Lung (tissue), 12 donors: Measurements from ENCODE around the gene ITGA11. TPM values are rescaled to one million over a fixed set of nuclear protein-coding genes. Genes with fewer than 3 reads are reported as not detected.

ENCODE experiments used
- ATAC-seq: fragments of 200-7000 bp; cut with Tn5 transposase; one replicate; pipeline ENCODE4 v1.9.1; 2020; ENCODE audit warnings: moderate number of reproducible peaks; ENCODE audit not compliant: insufficient read depth, low FRiP score
- DNase-seq, 3 donors: peaks; one replicate each; pipeline ENCODE4 v3.0.0-alpha.2; 2013 to 2017
- H3K27ac ChIP-seq, 2 donors: one replicate each; pipeline ENCODE4 v1.5.1; 2013; ENCODE audit warnings: mild to moderate bottlenecking in 2 of 2, moderate library complexity in 2 of 2, control low read depth in 1 of 2, inconsistent platforms in 1 of 2, low read depth in 1 of 2, low read length in 1 of 2
- H3K27me3 ChIP-seq, 3 donors: one replicate each; pipeline ENCODE4 v1.5.1; 2013; ENCODE audit warnings: low read length in 2 of 3; ENCODE audit not compliant: control insufficient read depth in 3 of 3, insufficient read depth in 3 of 3
- H3K36me3 ChIP-seq, 4 donors: one replicate each; pipeline ENCODE4 v1.5.1; 2013; ENCODE audit warnings: low read length in 4 of 4, mild to moderate bottlenecking in 1 of 4, moderate library complexity in 1 of 4; ENCODE audit not compliant: control insufficient read depth in 4 of 4, insufficient read depth in 4 of 4
- H3K4me1 ChIP-seq, 5 donors: one replicate each; pipeline ENCODE4 v1.5.1; 2013; ENCODE audit warnings: low read length in 5 of 5, mild to moderate bottlenecking in 2 of 5, moderate library complexity in 1 of 5; ENCODE audit not compliant: control insufficient read depth in 5 of 5, insufficient read depth in 5 of 5
- H3K4me3 ChIP-seq: one replicate; pipeline ENCODE4 v1.5.1; 2013; ENCODE audit warnings: mild to moderate bottlenecking, control low read depth, moderate library complexity
- H3K9ac ChIP-seq, 2 donors: one replicate each; pipeline ENCODE4 v1.5.1; 2013; ENCODE audit warnings: low read length in 2 of 2, control low read depth in 1 of 2; ENCODE audit not compliant: insufficient read depth in 1 of 2
- H3K9me3 ChIP-seq, 4 donors: one replicate each; pipeline ENCODE4 v1.5.1; 2013; ENCODE audit warnings: low read length in 3 of 4, mild to moderate bottlenecking in 1 of 4, moderate library complexity in 1 of 4; ENCODE audit not compliant: control insufficient read depth in 4 of 4, insufficient read depth in 3 of 4
- WGBS, 2 donors: extraction: QIAGEN DNeasy Blood & Tissue Kit; methylation state at CpG; one replicate each; pipeline ENCODE4 v1.1.7; 2013; 5-methylcytosine and 5-hydroxymethylcytosine counted together
- polyA plus RNA-seq, 2 donors: library from polyadenylated mRNA; stranded (reverse); fragments of 200-250 nt; gene quantifications; one replicate each; pipeline ENCODE4 v1.2.1, GENCODE V29; 2013
- total RNA-seq, 2 donors: library from RNA; depleted of rRNA in 1 of 2; stranded (reverse); fragments of >200 nt in 1 of 2; gene quantifications; one replicate each; pipeline ENCODE4 v1.2.1, GENCODE V29; 2014 to 2021
- TF ChIP-seq, protein P1 (sequence below): IDR thresholded peaks from 2 replicates; pipeline ENCODE4 v1.5.1; 2012; ENCODE audit warnings: mild to moderate bottlenecking; ENCODE audit errors: control extremely low read depth, extremely low read depth
- donor health status: control.
- donor health status: control.
- donor health status: Bipolar disorder and iron deficiency.
- donor health status: healthy.
- donor health status: DM: yes; HTN: yes; CAD: no.

The ITGA11 gene
- total and polyA plus RNA-seq, 4 donors: 0.35 to 1.8 (median 1.0) TPM

DNA sequence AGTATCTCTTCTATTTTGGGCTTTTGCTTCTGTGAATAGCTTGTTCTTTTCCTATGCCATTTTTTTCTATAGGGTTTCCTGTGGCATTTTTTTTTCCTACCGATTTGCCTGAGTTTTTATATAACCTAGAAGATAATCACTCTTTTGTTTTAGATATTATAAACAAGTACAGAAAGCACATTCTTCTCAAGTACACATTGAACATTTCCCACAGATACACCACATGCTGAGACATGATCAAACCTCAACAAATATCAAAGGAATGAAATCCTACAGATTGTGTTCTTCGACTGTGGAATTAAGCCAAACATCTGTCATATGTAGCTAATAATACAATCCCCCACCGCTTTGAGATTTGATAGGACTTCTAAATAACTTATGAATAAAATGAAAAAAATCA is 163.6 kb downstream of the ITGA11 start:
- 43 to 44% methylated on average over 3 of the region's 3 CpGs for WGBS, 2 donors
- H3K4me1 ChIP-seq: no peaks in the 10 kb centered on the region
- no peaks in the 10 kb centered on the region for H3K36me3 ChIP-seq
- no peak overlapping the region for H3K27ac ChIP-seq
- peaks cover 0 to 11% (median 5%) of the 10 kb centered on the region in 3 donors for H3K27me3 ChIP-seq
- H3K4me3 ChIP-seq: no peak overlapping the region
- ATAC-seq (no peak), DNase-seq (no peak)
- TF ChIP-seq, protein P1, sequence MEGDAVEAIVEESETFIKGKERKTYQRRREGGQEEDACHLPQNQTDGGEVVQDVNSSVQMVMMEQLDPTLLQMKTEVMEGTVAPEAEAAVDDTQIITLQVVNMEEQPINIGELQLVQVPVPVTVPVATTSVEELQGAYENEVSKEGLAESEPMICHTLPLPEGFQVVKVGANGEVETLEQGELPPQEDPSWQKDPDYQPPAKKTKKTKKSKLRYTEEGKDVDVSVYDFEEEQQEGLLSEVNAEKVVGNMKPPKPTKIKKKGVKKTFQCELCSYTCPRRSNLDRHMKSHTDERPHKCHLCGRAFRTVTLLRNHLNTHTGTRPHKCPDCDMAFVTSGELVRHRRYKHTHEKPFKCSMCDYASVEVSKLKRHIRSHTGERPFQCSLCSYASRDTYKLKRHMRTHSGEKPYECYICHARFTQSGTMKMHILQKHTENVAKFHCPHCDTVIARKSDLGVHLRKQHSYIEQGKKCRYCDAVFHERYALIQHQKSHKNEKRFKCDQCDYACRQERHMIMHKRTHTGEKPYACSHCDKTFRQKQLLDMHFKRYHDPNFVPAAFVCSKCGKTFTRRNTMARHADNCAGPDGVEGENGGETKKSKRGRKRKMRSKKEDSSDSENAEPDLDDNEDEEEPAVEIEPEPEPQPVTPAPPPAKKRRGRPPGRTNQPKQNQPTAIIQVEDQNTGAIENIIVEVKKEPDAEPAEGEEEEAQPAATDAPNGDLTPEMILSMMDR: no peak
- H3K9ac ChIP-seq: no peak overlapping the region
- no peaks in the 10 kb centered on the region for H3K9me3 ChIP-seq

- no peak for ATAC-seq
- Histone ChIP-seq H3K4me1 (no peaks in the 10 kb centered on the region), H3K27me3 (peaks cover 0 to 14% (median 10%) of the 10 kb centered on the region in 3 donors), H3K36me3 (no peaks in the 10 kb centered on the region), H3K9ac (no peak overlapping the region), H3K27ac (no peak overlapping the region), H3K9me3 (no peaks in the 10 kb centered on the region), H3K4me3 (no peak overlapping the region)
- TF ChIP-seq, protein P1: no peak
- 70 to 85% methylated on average over 3 of the region's 3 CpGs for WGBS, 2 donors
- no peak for DNase-seq
Measured at GRCh38 chr15:68265674-68266073, 166.3 kb downstream of the ITGA11 start.

DNA sequence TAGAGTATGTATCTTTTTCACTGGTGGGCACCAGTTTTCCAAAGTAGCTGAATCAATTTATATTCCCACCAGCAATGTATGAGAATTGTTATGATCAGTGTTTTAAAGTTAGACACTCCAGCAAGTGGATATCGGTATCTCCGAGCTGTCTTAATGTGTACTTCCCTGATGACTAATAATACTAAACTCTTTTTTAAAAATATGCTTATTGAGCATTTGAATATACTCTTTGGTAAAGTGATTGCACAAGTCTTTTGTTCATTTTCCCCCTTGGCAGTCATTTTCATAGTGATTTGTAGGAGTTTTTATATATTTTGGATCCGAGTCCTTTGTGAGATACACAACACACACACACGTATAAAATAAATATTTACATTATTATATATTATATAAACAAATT is 166.9 kb downstream of the ITGA11 start:
- 61 to 81% methylated on average over 4 of the region's 4 CpGs for WGBS, 2 donors
- Histone ChIP-seq H3K36me3 (no peaks in the 10 kb centered on the region), H3K27me3 (peaks cover 0 to 14% (median 10%) of the 10 kb centered on the region in 3 donors), H3K4me1 (no peaks in the 10 kb centered on the region), H3K9me3 (no peaks in the 10 kb centered on the region), H3K9ac (no peak overlapping the region), H3K27ac (no peak overlapping the region), H3K4me3 (no peak overlapping the region)
- ATAC-seq (no peak), DNase-seq (no peak)
- TF ChIP-seq, protein P1: no peak

DNA sequence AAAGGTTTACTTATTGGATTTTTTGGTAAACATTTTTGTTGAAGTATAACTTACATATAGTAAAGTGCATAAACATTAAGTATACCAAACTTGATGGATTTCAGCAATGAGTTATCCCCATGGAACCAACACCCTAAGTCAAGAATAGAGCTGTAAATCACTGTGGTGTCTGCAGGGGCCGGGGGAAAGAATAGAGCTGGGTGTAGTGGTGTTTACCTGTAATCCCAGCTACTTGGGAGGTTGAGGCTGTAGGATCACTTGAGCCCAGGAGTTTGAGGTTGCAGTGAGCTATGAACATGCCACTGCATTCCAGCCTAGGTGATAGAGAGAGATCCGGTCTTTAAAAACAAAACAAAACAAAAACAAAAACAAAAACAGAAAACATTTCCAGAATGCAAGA is 167.7 kb downstream of the ITGA11 start:
- no peak for ATAC-seq
- Histone ChIP-seq H3K9me3 (no peaks in the 10 kb centered on the region), H3K36me3 (no peaks in the 10 kb centered on the region), H3K4me1 (no peaks in the 10 kb centered on the region), H3K9ac (no peak overlapping the region), H3K27ac (no peak overlapping the region), H3K27me3 (peaks cover 0 to 14% (median 10%) of the 10 kb centered on the region in 3 donors), H3K4me3 (no peak overlapping the region)
- TF ChIP-seq, protein P1: no peak
- WGBS, 2 donors: 63 to 67% methylated on average over 2 of the region's 2 CpGs
- no peak for DNase-seq
